ENCODE data around the gene ZNF280A.

DNA sequence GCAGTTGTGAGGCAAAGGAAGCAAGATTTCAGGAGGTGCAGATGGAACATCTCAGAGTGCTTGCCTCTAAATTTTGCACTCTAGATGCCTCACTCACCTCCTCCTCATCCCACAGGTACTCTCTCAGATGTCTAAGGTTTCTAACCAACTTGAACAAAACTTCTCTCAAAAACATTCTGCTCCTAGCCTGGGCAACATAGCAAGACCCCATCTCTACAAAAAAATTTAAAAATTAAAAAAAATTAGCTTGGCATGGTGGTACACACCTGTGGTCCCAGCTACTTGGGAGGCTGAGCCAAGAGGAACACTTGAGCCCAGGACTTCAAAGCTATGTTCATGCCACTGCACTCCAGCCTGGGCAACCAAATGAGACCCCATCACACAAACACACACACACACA is 4.2 kb downstream of the ZNF280A start:
- no peak for TF ChIP-seq POLR2AphosphoS5 (IDR thresholded peaks at IDR 0.05; ENCODE audit: low read depth, low read length)
- TF ChIP-seq CEBPB (IDR thresholded peaks at IDR 0.05; ENCODE audit: low read depth), result no peak
- TF ChIP-seq ZNF274 (IDR thresholded peaks at IDR 0.05; ENCODE audit: low read depth, low read length), result no peak
- TF ChIP-seq, protein P1, sequence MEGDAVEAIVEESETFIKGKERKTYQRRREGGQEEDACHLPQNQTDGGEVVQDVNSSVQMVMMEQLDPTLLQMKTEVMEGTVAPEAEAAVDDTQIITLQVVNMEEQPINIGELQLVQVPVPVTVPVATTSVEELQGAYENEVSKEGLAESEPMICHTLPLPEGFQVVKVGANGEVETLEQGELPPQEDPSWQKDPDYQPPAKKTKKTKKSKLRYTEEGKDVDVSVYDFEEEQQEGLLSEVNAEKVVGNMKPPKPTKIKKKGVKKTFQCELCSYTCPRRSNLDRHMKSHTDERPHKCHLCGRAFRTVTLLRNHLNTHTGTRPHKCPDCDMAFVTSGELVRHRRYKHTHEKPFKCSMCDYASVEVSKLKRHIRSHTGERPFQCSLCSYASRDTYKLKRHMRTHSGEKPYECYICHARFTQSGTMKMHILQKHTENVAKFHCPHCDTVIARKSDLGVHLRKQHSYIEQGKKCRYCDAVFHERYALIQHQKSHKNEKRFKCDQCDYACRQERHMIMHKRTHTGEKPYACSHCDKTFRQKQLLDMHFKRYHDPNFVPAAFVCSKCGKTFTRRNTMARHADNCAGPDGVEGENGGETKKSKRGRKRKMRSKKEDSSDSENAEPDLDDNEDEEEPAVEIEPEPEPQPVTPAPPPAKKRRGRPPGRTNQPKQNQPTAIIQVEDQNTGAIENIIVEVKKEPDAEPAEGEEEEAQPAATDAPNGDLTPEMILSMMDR (IDR thresholded peaks at IDR 0.05 in 2 of 3, conservative IDR thresholded peaks at IDR 0.05 in 1 of 3; ENCODE audit: borderline replicate concordance in 1 of 3, insufficient read depth in 1 of 3, low read depth in 2 of 3, low read length in 2 of 3), result no peak
- no peak for TF ChIP-seq POLR2A (IDR thresholded peaks at IDR 0.05; ENCODE audit: borderline replicate concordance, extremely low read depth, insufficient read depth, insufficient read length)
- no peak for TF ChIP-seq JUND (IDR thresholded peaks at IDR 0.05)
- no peak for TF ChIP-seq EZH2 (IDR thresholded peaks at IDR 0.05)
